ENCODE data around the gene SARNP. TPM values are rescaled to one million over a fixed set of nuclear protein-coding genes. Genes with fewer than 3 reads are reported as not detected.

The SARNP gene
- 74.1 and 103 TPM in 2 replicates for total RNA-seq

DNA sequence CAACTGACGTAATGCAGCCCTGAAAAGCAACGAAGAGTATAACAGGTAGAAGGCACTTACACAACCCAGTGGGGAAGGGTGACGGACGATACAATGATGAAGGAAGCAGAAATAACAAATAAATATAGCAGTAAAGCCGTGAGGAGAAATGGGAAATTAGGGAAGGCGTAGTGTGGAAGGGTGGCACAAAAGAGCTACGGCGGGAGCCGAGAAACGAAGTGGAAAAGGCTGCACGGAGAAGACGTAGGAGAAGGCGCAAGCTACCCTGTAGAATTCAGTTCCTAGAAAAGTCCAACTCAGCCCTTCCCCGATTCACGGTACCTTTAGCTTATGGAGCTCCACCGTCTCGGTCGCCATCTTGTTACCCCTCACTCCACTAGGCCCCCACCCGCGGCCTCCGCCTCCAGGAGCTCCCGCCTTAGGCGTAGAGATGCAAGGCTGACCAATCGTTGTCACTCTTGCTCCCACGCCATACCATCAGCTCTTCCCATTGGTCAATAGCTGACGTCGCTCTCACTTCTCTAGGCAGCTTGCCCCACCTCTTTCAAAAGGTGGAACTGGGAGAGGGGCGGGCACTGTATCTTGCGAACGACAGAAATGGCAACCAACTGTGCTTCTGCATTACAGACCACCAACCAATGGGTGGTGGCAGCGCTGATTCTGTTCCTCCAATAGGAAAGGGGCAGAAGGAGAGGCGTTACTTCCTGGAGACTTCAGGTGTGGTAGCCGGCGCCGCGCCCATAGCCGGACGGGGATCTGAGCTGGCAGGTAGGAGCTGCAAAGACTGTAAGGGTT is at the start of gene SARNP, which contains the start of gene ORMDL2:
Gene SARNP (minus strand): TSS at position 380 of the 795 bp plus-strand sequence. CDS start 23 bp downstream, at position 357.
Gene ORMDL2 (plus strand): TSS at position 697 of the 795 bp plus-strand sequence. CDS start 959 bp downstream, outside the sequence.

DNA sequence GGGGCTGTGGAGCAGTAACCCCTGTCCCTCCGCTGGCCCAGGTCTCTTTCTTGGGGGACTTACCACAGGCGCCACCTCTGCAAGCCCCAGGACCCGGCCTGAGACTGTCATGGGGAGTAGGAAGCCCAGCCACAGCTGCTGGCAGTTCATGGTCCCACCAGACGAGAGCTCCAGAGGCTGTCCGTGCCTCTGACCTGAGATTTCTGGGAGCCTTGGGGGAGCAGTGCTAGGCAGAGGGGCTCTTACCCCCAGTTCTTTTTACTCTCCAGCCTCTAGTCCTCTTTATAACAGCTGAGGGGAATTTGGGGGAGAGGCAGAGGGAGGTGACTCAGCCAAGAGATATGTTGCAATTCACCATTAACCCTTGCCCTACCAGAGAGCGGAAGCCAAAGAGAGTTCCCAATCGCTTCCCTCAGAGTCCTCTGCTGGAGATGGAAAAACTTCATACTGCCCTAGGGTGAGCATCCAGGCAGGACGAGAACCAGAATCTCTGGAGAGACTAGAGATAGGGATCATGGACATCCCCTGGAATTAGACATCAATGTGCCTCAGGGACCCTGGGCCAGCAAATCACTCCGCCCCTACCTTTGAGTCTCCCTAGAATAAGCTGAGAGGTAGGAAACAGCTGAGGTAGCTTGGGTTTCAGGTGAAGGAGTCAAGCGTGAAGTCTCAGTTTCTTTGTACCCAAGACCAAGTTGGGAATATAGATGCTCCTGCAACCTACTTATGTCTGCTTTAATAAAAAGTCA is 25.3 kb upstream of the SARNP start, which contains the start of gene MMP19:
Gene MMP19 (minus strand): TSS at position 256 of the 749 bp plus-strand sequence. CDS start 106 bp downstream, at position 150.

DNA sequence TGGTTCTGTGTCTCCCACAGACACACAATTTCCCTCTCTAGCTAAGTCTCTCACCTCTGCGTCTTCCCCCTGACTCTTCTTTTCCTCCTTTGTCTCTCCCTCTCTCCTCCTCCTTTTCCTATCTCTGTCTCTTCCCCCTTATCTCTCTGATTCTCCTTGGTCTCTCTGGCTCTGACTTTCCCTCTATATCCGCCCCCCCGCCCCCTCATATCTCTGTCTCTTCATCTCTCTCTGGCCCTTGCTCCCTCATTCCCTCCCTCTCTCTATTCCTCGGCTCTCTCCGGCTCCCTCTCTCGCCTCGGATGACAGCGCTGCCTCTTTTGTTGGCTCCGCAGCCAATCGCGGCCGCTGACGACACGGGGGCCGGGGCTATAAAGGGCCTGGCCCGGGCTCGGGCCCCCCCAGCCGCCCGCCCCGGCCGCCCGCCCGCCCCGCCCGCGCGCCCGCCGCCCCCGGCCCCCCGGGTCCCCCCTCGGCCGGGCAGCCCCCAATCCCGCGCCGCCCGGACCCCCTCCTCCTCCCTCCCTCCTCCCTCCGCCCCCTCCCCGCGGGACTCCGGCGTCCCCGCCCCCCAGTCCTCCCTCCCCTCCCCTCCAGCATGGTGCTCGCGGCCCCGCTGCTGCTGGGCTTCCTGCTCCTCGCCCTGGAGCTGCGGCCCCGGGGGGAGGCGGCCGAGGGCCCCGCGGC is 74.7 kb downstream of the SARNP start, which contains the start of gene GDF11:
Gene GDF11 (plus strand): TSS at position 404 of the 687 bp plus-strand sequence. CDS start 195 bp downstream, at position 599.

GRCh38 chr12:55728939-55729818 is 88.3 kb downstream of the SARNP start, which contains the start of gene CD63:
Gene CD63 (minus strand): TSS chr12:55729009. CDS start chr12:55728341, 668 bp downstream.

DNA sequence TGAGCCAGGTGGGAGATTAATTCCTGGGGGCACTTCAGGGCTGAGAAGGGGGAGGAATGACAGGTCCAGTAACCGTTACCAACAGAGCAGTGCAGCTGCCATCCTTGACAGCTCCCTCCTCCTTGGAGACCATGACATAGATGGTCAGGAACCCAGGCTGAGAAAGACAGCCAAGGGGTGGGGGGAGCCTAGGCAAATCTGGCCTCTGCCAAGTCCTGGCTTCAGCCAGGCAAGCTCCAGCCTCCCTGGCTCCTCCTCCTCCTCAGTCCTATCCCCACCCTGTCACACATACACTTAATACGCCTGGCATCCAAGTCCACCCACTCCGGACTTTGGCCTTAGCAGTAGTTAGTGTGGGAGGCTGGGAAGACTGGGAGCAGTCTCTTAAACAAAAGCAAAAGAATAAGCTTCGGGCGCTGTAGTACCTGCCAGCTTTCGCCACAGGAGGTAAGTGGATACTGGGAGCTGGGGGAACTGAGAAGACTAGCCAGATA is 97.4 kb downstream of the SARNP start, which contains the start of gene RDH5:
Gene RDH5 (plus strand): TSS at position 323 of the 494 bp plus-strand sequence. CDS start 792 bp downstream, outside the sequence.

DNA sequence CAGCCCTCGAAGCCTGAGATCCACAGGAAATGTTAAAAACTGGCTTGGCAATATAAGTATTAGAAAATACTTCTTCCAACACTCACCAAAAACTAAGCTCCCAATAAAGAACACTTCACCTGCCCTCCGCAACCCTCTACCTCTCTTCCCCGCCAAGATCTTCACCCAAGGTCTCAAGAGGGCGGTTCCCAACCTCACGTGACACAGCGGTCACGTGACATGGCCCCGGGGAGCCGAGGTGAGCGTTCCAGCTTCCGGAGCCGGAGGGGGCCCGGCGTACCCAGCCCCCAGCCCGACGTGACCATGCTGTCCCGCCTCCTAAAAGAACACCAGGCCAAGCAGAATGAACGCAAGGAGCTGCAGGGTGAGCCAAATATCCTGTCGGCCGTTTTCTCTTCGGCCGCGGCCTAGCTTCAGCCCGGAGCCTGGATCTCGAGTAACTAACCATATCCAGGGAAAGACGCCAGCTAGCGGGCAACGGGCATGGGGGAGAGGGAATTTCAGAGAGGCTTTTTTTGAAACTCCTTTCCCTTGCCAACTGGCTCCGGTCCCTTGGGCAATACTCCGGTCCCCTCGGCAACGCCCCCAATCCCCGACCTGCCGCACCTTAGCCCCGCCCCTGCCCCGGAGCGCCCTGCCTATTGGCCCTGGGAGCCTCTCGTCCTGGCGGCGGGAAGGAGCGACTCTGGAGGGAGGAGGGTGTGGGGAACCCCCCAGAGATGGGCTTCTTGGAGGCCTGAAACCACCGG is 101.5 kb downstream of the SARNP start, which contains the start of gene BLOC1S1:
Gene BLOC1S1 (plus strand): TSS at position 214 of the 749 bp plus-strand sequence. CDS start 6 bp downstream, at position 220.

DNA sequence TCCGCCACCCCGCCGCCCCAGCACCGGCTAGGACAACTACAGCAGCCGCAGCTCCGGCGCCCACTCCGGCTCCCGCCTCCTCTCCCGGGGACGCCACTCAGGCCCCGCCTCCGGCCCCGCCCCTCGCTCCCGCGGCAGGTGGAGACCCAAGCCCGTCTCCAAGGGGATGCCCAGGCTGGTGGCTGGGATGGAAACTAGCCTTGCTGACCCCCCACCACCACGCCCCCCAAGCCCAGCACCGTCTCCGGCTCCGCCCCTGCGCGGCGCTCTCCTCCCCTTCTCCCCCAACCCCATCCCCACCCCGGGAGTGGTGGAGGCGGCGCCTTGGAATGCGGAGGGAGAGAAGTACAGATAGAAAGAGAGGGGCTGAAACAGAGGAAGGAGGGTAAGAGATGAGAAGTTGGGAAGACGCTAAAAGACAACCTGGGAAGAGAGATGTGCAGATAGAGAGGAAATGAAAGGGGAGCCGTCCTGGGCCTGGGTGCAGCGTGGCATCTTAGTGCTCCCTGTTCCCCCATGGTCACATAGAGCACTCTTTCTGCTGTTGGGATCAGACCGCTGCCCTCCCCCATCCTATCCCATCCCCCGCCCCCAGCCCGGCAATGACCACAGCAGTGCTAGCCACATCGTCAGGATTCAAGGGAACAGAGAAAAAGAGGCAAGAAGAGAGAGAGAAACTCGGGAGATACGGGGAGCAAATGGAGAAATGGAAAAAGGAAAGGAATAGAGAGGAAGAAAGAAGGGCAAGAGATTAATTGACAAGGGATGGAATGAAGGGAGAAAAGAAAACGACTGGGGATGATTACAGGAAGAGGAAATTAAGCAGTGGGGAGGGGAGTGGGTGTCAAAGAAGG is 109.5 kb downstream of the SARNP start, which contains the start of gene ITGA7:
Gene ITGA7 (minus strand): TSS at position 64 of the 854 bp plus-strand sequence. CDS start 222 bp downstream, outside the sequence.

Other genes with a start within 250 kb of the SARNP start
- not detected in 2 replicates for gene OR2AP1, start 245.3 kb downstream of the SARNP start, total RNA-seq
- gene OR10P1, start 180.8 kb downstream of the SARNP start, total RNA-seq, result not detected in 2 replicates
- gene ITGA7, start 109.8 kb downstream of the SARNP start, total RNA-seq, result 47.5 and 99.8 TPM in 2 replicates
- 48.2 and 76.1 TPM in 2 replicates for gene BLOC1S1, start 101.7 kb downstream of the SARNP start, total RNA-seq
- gene RDH5, start 97.3 kb downstream of the SARNP start, total RNA-seq, result 37.8 and 53.0 TPM in 2 replicates
- gene CD63, start 88.7 kb downstream of the SARNP start, total RNA-seq, result 2,526 and 3,459 TPM in 2 replicates
- gene GDF11, start 74.6 kb downstream of the SARNP start, total RNA-seq, result 2.8 and 7.7 TPM in 2 replicates
- gene ORMDL2, start 317 bp upstream of the SARNP start, total RNA-seq, result 17.5 and 27.0 TPM in 2 replicates
- gene DNAJC14, start 11.9 kb upstream of the SARNP start, total RNA-seq, result 73.0 and 77.3 TPM in 2 replicates
- 2.5 and 7.3 TPM in 2 replicates for gene MMP19, start 25.2 kb upstream of the SARNP start, total RNA-seq
- gene PYM1, start 110.2 kb upstream of the SARNP start, total RNA-seq, result 31.0 and 36.0 TPM in 2 replicates
- gene DGKA, start 113.4 kb upstream of the SARNP start, total RNA-seq, result 29.3 and 34.7 TPM in 2 replicates
- gene PMEL, start 148.3 kb upstream of the SARNP start, total RNA-seq, result 1.1 and 1.7 TPM in 2 replicates
- gene CDK2, start 149.1 kb upstream of the SARNP start, total RNA-seq, result 16.1 and 55.8 TPM in 2 replicates
- gene RAB5B, start 156.4 kb upstream of the SARNP start, total RNA-seq, result 42.2 and 43.1 TPM in 2 replicates
- 10.1 and 10.4 TPM in 2 replicates for gene SUOX, start 179.6 kb upstream of the SARNP start, total RNA-seq
- 0.58 and 2.0 TPM in 2 replicates for gene IKZF4, start 203.3 kb upstream of the SARNP start, total RNA-seq
- 664 and 693 TPM in 2 replicates for gene RPS26, start 224.2 kb upstream of the SARNP start, total RNA-seq